Panc1 (cell line): ENCODE measurements around the gene TBC1D22A. TPM values are rescaled to one million over a fixed set of nuclear protein-coding genes. Genes with fewer than 3 reads are reported as not detected.

Experiments
- ATAC-seq: fragments of 200-7000 bp; cut with Tn5 transposase; 2 replicates; pipeline ENCODE4 v1.9.1; 2020; ENCODE audit warnings: mild to moderate bottlenecking, moderate library complexity
- BruUV-seq: library from RNA; stranded (reverse); fragments of 400-500 nt; replicated peaks from 2 replicates; lab custom pipeline; 2021; lab: Mats Ljungman, UMichigan
- CTCF ChIA-PET: fragments of 300-600 bp; sonication (Branson Sonifier 250); formaldehyde crosslinking; loops from one replicate; lab custom pipeline; 2022; ENCODE audit warnings: antibody characterized with exemption; lab: Charles Lee
- POLR2A ChIA-PET: fragments of 300-600 bp; sonication (Branson Sonifier 250); formaldehyde crosslinking; loops from one replicate; lab custom pipeline; 2022; ENCODE audit warnings: antibody characterized with exemption; lab: Charles Lee
- DNase-seq: peaks from one replicate; pipeline ENCODE4 v3.0.0-alpha.2; 2010; ENCODE audit warnings: low read depth, low spot score
- H3K27ac ChIP-seq: 2 replicates; pipeline ENCODE4 v1.5.1; 2011; ENCODE audit warnings: mild to moderate bottlenecking, low read length, inconsistent platforms
- H3K27me3 ChIP-seq: fragments of 200-500 bp; sonication (Bioruptor generic); 2 replicates; pipeline ENCODE4 v1.6.0; 2014; ENCODE audit warnings: low read length, inconsistent platforms; ENCODE audit not compliant: control insufficient read depth, insufficient read depth
- H3K36me3 ChIP-seq: fragments of 200-500 bp; sonication (Bioruptor generic); 2 replicates; pipeline ENCODE4 v1.5.1; 2014; ENCODE audit warnings: inconsistent platforms, mild to moderate bottlenecking, low read length, moderate library complexity; ENCODE audit not compliant: control insufficient read depth, insufficient read depth
- H3K4me1 ChIP-seq: 2 replicates; pipeline ENCODE4 v1.5.1; 2011; ENCODE audit warnings: inconsistent platforms, mild to moderate bottlenecking, low read length, moderate library complexity; ENCODE audit not compliant: control insufficient read depth, insufficient read depth
- H3K4me3 ChIP-seq, 2 experiments: 2 replicates each; pipeline ENCODE4 v1.5.1; 2011 to 2012; ENCODE audit warnings: low read depth in 2 of 2, low read length in 2 of 2, mild to moderate bottlenecking in 2 of 2, inconsistent platforms in 1 of 2, moderate library complexity in 1 of 2
- H3K9me3 ChIP-seq: fragments of 200-500 bp; sonication (Bioruptor generic); 2 replicates; pipeline ENCODE4 v1.5.1; 2014; ENCODE audit warnings: low read depth, mild to moderate bottlenecking, inconsistent platforms, low read length, moderate library complexity; ENCODE audit not compliant: control insufficient read depth, insufficient read depth
- CTCF ChIP-seq: fragments of 450-650 bp; IDR thresholded peaks from 2 replicates; pipeline ENCODE4 v1.5.1; 2017; ENCODE audit warnings: mild to moderate bottlenecking
- POLR2AphosphoS5 ChIP-seq: IDR thresholded peaks from 2 replicates; pipeline ENCODE4 v1.6.1; 2012; ENCODE audit warnings: mild to moderate bottlenecking, low read depth, low read length, moderate library complexity
- SIN3A ChIP-seq: IDR thresholded peaks from 2 replicates; pipeline ENCODE4 v1.6.1; 2012; ENCODE audit warnings: low read depth, mild to moderate bottlenecking, low read length, moderate library complexity, borderline replicate concordance; ENCODE audit not compliant: insufficient read depth
- TCF7L2 ChIP-seq: IDR thresholded peaks from 2 replicates; pipeline ENCODE4 v1.6.1; 2011; ENCODE audit warnings: mild to moderate bottlenecking, low read depth, low read length, inconsistent platforms
- in situ Hi-C: cut with HindIII; loops from 2 replicates; pipeline ENCODE4 v1.10.0; 2016; ENCODE audit warnings: low sequenced_read_pairs, low pct_unique_long_range_greater_than_20kb
- intact Hi-C: fragments of 100-400 bp; cut with micrococcal nuclease; formaldehyde crosslinking; loops from one replicate; pipeline ENCODE4 v1.10.0; 2022; ENCODE audit not compliant: unreplicated experiment
- total RNA-seq: library from RNA; stranded (reverse); gene quantifications from one replicate; pipeline ENCODE4 v1.2.1, GENCODE V29; 2021; ENCODE audit not compliant: unreplicated experiment
- TF ChIP-seq, protein P1 (sequence below), 2 experiments: IDR thresholded peaks; 2 replicates each; pipeline ENCODE4 v1.6.1; 2011 to 2012; ENCODE audit warnings: low read depth in 2 of 2, control low read depth in 1 of 2, low read length in 1 of 2, mild to moderate bottlenecking in 1 of 2, moderate library complexity in 1 of 2; ENCODE audit not compliant: insufficient read depth in 1 of 2

TBC1D22A gene
- total RNA-seq, 1 experiment from 2014 or later, result 28.7 TPM

DNA sequence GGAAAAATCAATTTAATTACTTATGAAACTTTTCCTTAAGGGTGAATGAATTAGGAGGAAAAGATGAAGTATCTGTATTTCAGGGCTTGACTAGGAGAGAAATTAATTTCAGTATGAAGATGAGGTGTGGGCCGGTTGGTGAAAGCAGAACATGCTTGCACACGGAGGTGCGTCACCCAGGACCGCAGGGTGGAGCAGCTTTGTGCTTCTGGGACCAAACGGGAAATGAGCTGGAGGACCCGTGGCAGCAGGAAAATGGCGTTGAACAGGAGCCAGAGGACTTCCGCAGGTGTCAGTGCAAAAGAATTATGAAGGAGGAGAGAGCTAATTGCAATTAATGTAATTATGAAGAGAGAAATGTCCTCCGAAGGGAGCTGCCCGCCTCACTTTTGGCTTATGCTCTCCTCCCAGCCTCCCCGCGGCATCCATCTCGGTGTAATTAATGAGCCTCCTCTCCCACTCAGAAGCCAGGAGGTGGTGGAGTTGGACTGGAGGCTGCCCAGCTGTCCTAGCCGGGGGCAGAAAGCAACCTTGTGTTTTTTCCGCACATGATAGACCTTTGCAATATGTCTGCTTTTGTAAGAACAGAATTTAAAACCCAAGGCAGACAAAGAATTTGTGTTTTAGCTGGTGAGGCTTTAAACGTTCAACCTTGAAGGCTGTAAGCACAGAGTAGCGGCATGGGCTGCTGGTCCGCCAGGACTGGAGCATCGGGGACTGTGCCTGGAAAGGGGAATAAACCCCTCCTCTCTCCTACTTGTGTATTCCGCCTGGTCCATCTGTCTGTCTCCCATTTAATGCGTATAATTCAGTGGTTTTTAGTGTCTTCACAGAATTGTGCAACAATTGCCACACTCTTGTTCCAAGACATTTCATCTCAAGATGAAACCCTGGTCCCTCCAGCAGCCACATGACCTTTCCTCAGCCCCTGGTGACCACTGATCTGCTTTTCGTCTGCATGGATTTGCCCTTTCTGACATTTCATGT is 180.6 kb downstream of the TBC1D22A start:
- DNase-seq, result no peak
- Histone ChIP-seq H3K4me3 (no peak overlapping the region), H3K27me3 (no peaks in the 10 kb centered on the region), H3K4me1 (no peaks in the 10 kb centered on the region), H3K9me3 (no peaks in the 10 kb centered on the region), H3K36me3 (no peaks in the 10 kb centered on the region), H3K27ac (no peak overlapping the region)
- CTCF ChIA-PET, result no interaction called here
- TF ChIP-seq, protein P1, sequence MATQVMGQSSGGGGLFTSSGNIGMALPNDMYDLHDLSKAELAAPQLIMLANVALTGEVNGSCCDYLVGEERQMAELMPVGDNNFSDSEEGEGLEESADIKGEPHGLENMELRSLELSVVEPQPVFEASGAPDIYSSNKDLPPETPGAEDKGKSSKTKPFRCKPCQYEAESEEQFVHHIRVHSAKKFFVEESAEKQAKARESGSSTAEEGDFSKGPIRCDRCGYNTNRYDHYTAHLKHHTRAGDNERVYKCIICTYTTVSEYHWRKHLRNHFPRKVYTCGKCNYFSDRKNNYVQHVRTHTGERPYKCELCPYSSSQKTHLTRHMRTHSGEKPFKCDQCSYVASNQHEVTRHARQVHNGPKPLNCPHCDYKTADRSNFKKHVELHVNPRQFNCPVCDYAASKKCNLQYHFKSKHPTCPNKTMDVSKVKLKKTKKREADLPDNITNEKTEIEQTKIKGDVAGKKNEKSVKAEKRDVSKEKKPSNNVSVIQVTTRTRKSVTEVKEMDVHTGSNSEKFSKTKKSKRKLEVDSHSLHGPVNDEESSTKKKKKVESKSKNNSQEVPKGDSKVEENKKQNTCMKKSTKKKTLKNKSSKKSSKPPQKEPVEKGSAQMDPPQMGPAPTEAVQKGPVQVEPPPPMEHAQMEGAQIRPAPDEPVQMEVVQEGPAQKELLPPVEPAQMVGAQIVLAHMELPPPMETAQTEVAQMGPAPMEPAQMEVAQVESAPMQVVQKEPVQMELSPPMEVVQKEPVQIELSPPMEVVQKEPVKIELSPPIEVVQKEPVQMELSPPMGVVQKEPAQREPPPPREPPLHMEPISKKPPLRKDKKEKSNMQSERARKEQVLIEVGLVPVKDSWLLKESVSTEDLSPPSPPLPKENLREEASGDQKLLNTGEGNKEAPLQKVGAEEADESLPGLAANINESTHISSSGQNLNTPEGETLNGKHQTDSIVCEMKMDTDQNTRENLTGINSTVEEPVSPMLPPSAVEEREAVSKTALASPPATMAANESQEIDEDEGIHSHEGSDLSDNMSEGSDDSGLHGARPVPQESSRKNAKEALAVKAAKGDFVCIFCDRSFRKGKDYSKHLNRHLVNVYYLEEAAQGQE (IDR thresholded peaks at IDR 0.05; ENCODE audit: insufficient read depth in 1 of 2, low read depth in 2 of 2, low read length in 1 of 2), result no peak
- TF ChIP-seq POLR2AphosphoS5 (no peak), TCF7L2 (no peak), SIN3A (no peak), CTCF (no peak)
- in situ Hi-C loops (no loop called here), intact Hi-C loops (no loop called here)
- no peak for ATAC-seq
- POLR2A ChIA-PET, result no interaction called here
- no TSS peak for BruUV-seq

DNA sequence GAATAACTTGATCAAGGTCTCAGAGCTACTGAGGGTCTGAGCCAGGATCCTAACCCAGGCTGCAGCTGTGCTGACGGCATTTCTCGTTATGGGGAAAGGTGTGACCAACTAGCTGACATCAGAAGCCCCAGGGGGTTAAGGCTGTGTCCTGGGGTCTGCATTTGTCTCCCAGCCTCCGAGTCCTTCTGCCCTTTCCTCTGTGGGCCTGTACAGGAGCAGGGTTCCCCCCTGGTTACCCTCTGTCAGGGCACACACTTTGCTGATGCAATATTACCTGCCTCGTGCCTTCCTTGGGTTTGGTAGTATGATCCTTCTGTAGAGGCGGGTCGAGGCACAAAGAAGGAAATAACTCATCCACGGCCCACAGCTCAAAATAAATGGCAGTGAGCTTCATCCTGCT is 183.0 kb downstream of the TBC1D22A start:
- ChIA-PET POLR2A (no interaction called here), CTCF (no interaction called here)
- no peak for ATAC-seq
- DNase-seq, result no peak
- no peak for TF ChIP-seq POLR2AphosphoS5
- no peak for TF ChIP-seq TCF7L2
- no peak for TF ChIP-seq SIN3A
- TF ChIP-seq CTCF, result no peak
- TF ChIP-seq, protein P1 (IDR thresholded peaks at IDR 0.05; ENCODE audit: insufficient read depth in 1 of 2, low read depth in 2 of 2, low read length in 1 of 2), result no peak
- in situ Hi-C loops (no loop called here), intact Hi-C loops (no loop called here)
- H3K27me3 ChIP-seq, result no peaks in the 10 kb centered on the region
- H3K4me3 ChIP-seq, result no peak overlapping the region
- BruUV-seq, result no TSS peak
- H3K4me1 ChIP-seq, result no peaks in the 10 kb centered on the region
- no peaks in the 10 kb centered on the region for H3K9me3 ChIP-seq
- H3K36me3 ChIP-seq, result no peaks in the 10 kb centered on the region
- no peak overlapping the region for H3K27ac ChIP-seq
